ENCODE measurements around the gene PACSIN2.

GRCh38 chr22:43031617-43032016, 16.7 kb upstream of the PACSIN2 start:
- TF ChIP-seq CTCF (conservative IDR thresholded peaks at IDR 0.05) (no peak), EZH2 (IDR thresholded peaks at IDR 0.05; ENCODE audit: low read depth) (no peak)
